Effector CD8-positive, alpha-beta T cell (primary cell): ENCODE data around the gene DENR.
"Not testable (repeated sequence)": the region's sequence is repeated elsewhere in the genome, so short reads cannot be mapped to it uniquely, and the experiment has no call there.

Experiments used
- DNase-seq: peaks from one replicate; lab custom pipeline; 2025; lab: John Stamatoyannopoulos, UW
- total RNA-seq, 4 experiments: gene quantifications; one replicate each; lab custom pipeline; 2026; lab: John Stamatoyannopoulos, UW

DENR gene, protein sequence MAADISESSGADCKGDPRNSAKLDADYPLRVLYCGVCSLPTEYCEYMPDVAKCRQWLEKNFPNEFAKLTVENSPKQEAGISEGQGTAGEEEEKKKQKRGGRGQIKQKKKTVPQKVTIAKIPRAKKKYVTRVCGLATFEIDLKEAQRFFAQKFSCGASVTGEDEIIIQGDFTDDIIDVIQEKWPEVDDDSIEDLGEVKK
- total RNA-seq, result 65.4 to 83.8 (median 70.0) reads per million in 4 experiments

DNA sequence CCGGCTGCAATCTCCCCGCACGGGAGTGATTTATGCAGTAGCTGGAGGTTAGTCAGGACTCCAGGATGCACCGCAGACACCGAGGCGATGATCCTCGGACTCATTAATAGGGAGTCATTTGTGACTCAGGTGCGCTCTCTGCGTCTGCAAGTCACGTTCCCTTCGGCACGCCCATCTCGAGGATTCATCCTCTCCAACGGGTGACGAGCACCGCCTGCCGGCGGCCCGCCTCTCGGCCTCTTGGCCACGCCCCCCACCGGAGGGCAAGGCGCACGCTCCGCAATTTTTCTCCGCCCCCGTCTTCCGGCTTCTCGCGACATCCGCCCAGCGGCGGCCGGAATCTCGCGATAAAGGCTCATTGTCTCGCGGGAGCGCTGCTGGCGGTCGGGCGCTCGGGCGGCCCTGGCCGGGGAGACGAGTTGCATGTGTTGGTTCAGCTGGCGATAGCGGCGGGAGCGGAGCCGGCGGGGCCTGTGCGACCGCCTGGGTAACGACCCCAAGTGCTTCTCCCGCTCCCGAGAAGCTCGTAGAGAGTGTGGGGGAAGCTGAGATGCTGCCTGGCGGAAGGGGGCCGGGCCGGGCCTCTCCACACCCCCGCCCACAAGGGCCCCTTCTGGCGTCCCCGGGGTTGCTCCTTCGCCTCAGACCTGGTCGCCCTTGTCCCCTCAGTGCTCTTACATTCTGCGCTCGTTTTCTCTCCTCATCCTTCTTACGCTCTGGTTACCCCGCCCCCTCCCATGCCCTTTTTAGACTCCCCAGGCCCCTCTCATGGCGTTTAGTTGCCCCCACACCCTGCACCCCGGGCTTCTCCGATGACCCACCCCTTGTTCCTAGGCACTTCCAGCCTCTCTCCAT, at the start of gene DENR:
DENR (plus strand) TSS at position 361 of the 855 bp plus-strand sequence. CDS start 878 bp downstream, outside the sequence.
- peak; percentile 99 for DNase-seq

DNA sequence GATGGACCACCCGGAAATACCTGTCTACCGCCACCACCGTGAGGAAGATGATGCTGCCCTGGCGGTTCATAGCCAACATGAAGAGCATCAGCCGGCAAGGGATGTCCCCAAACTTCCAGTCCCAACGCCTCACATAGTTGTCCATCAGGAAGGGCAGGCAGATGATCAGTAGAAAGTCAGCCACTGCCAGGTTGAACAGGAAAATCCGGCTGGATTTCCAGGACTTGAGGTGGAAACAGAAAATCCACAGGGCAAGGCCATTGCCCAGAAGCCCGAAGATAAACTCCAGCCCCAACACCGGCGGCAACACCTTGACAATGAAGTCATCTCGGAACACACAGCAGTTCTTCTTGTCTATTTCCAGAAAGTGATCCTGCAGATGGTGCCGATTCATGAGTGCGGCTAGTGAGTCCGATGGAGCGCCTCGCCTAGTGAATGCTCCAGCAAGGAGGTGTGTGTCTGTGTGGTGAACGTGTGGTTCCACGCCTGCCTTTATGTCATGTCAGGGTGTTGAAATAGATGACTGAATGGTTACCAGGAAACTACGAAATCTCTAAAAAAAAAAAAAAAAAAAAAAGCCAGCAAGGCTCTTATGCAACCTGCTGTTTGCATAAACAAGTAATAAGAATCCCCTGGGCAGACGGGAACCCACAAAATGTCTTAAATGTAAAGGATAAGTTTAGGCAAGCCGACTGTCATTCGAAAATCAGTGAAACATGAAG, 49.6 kb upstream of the DENR start, which contains the start of gene HCAR2:
HCAR2 (minus strand) TSS at position 468 of the 722 bp plus-strand sequence; CDS start at position 394, 74 bp downstream.
- DNase-seq, result not testable (repeated sequence)

DNA sequence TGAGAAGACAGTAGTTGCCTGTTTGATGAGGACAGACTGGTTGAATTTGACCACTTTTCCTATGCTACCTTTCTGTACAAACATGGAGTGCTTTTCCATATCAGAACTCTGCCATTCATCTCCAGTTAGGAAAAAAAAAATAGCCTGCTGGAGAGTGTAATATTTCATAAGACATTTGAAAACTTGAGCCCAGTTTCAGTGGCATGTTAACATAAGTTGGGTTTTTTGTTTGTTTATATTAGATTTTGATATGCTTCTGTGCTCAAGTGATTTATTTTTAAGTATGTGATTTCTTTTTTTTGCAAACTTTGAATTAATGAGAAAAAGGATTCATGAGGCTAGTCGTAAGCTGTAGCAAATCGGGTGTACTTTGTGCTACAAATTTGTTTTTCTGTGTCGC, 48.8 kb upstream of the DENR start:
- not testable (repeated sequence) for DNase-seq

DNA sequence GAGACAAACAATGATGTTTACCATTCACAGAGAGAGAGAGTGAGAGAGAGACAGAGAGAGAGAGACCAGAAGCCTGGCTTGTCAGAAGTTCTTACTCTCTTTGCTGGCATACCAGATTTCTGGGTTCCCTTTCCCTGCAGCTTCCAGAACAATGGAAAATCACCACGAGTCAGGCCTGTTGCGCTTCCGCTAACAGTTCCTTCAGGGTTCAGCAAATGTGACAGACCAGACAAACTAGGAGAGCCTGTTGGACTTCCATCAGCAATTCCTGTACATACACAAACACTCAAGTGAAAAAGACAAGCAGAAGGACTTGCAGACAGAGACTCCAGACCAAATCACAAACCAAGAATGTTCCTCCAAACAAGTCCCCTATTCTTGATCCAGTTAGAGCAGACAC, 43.3 kb upstream of the DENR start:
- not testable (repeated sequence) for DNase-seq

DNA sequence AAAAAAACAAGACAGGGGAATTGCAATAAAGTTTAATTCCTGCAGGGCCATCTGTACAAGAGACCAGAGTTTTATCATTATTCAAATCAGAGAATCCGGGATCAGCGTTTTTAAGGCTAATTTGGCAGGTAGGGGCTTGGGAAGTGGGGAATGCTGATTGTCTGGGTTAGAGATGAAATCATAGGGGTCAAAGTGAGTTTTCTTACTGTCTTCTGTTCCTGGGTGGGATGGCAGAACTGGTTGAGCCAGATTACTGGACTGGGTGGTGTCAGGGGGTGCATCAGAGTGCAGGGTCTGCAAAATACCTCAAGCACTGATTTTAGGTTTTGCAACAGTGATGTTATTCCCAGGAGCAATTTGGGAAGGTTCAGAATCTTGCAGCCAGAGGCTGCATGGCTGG, 42.3 kb upstream of the DENR start:
- DNase-seq, result not testable (repeated sequence)

DNA sequence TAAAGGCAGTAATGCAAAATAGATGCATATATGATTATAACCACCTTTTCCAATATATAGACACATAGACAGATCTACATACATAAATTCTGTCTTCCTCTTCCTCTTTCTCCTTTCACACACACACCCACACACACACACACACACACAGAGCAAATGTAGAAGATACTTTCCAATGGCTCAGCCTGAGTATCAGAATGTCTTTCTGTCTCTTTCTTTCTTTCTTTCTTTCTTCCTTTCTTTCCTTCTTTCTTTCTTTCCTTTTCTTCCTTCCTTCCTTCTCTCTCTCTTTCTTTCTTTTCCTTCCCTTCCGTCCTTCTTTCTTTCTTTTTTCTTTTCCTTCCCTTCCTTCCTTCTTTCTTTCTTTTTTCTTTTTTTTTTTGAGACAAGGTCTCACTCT, 41.4 kb upstream of the DENR start:
- not testable (repeated sequence) for DNase-seq

DNA sequence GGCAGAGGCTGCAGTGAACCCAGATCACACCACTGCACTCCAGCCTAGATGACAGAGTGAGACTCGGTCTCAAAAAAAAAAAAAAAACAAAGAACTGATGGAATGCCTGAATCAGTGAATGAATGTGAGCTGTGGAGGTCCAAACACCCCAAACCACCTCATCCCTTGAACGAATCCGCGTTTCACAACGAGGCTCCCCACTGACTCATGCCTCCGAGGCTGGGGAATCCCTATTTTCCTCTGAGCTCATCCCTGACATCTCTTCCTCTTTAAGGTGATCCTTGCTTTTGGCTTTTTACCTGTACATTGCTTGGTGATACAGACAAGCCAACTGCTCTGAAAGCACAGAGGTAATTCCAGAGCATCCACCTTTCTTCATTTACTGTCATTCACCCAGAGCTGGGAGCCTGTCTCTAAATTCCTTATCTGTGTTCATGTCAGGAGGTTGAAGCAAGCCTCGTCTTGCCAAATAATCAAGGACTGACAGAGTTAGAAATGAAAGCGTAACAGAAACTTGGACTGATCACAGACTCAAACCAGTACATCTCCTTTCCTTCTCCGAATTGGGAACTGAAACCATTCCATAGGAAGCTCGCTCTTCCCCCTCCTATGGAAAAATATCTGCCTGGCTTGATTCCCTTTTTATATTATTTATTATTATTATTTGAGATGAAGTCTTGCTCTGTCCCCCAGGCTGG, 39.0 kb upstream of the DENR start:
- not testable (repeated sequence) for DNase-seq

DNA sequence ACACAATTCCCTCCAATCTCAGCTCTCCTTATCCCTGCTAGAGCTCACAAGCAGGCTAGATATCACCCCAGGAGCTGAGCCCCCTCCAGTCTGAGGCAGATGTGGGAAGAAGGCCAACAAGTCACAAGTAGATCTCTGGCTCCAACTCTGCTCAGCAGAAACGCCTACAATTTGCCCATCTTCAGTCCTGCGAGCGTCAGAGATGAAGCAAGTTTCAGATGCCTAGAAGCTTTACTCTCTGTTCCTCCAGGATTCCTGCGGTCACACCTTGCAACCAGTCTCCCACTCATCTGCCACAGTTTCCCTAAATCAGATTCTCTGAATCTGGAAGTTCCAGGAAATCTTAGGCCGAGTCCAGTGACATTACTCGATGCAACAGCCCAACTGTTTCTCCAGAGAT, 37.4 kb upstream of the DENR start:
- DNase-seq, result not testable (repeated sequence)

DNA sequence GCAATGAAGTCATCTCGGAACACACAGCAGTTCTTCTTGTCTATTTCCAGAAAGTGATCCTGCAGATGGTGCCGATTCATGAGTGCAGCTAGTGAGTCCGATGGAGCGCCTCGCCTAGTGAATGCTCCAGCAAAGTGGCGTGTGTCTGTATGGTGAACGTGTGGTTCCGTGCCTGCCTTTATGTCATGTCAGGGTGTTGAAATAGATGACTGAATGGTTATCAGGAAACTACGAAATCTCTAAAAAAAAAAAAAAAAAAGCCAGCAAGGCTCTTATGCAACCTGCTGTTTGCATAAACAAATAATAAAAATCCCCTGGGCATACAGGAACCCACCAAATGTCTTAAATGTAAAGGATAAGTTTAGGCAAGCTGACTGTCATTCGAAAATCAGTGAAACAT, 36.0 kb upstream of the DENR start, which contains the start of gene HCAR3:
HCAR3 (minus strand) TSS at position 154 of the 400 bp plus-strand sequence; CDS start at position 80, 74 bp downstream.
- DNase-seq, result not testable (repeated sequence)

DNA sequence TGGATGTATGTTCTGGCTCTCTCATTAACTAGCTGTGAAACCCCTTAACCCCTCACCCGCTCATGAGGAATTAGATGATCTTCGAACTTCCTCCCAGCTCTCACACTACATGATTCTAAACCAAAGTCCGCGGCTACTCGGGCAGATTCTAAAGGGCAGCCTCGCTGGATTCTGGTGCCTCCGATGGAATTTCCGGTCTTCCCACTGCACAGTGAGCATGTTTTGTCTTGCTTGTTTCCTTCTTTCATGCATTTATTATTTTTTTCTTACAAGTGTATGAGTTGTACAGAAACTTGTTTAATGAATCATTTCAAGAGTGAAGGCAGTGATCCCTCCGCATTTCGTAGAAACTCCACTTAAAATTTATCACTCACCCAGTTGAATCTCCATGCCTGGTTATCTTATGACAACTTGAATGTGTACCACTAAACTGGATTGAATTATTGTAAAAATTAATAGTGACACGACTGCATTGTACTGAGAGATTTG, 31.5 kb upstream of the DENR start:
- no peak for DNase-seq

DNA sequence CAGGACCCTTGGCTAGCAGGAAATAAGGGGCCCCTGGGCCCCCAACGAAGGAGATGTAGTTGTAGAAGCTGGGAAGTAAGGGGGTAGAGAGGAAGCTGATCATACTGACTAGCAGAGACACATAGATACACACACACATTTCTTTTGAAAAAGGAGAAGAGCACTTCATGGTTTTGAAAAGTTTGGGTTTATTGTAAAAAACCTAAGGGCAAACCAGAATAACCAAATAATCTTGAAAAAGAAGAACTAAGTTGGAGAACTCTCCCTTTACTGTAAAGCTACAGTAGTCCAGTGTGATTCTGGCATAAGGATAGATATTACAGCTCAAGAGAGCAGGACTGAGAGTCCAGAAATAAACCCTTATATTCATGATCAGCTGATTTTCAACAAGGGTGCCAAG, 30.2 kb upstream of the DENR start:
- no peak for DNase-seq

DNA sequence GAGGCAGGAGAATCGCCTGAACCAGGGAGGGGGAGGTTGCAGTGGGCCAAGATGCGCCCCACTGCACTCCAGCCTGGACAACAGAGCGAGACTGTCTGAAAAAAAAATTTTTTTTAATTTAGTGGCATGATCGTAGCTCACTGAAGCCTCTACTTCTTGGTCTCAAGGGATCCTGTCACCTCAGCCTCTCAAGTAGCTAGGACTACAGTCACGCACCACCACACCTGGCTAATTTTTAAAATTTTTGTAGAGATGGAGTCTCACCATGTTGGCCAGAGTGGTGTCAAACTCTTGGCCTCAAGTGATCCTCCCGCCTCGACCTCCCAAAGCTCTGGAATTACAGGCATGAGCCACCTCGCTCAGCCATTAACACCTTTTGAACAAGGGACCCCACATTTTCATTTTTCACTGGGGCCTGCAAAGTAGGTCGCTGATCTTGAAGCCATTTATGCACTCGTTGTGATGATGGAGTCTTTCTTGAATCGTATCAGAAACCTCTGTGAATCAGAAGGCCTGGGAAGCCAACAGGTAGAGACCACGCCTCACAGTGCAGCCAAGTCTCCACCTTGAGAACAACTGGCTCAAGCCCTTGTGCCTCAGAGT, 27.9 kb upstream of the DENR start:
- no peak for DNase-seq

DNA sequence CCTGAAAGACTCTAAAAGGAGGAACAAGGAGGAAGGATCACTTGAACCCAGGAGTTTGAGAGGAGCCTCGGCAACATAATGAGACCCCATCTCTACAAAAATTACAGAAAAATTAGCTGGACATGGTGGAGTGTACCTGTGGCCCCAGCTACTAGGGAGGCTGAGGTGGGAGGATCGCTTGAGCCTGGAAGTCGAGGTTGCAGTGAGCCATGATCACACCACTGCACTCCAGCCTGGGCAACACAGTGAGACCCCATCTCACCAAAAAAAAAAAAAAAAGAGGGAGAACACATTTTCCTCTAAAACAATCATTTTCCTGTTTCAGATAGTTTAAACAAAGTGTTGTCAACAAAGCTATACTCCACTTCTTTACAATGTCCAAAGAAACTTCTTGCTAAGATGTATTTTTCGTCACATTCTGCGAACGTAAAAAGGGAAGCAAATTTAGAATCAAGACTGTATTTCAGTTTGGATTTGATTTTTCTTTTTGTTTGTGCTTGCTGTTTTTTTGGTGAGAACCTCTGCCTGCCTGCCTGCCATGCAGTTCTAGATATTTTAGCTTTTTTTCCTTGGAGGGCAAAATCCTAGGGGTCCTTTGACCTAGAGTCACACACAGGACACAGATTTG, 27.1 kb upstream of the DENR start:
- DNase-seq, result no peak

DNA sequence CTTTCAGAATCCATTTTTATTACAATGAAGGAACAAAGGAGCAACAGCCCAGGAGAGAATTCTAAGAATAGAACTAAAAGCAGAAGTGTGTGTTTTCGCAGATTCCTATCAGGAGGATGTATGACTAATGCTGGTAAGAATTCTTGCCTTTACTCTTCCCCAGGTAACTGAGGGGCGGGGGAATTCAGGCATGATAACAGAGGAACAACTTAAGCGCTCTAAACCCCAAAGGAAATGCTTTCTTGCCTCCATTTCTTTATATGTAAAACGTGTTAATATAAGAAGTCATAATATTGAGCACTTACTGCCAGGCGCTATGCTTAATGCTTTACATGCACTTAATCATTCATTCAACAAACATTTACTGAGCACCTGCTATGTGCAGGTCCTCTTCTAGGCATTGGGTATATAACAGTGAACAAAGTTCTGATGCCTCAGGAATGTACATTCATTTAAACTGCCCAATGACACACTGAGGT, 26.5 kb upstream of the DENR start:
- no peak for DNase-seq

DNA sequence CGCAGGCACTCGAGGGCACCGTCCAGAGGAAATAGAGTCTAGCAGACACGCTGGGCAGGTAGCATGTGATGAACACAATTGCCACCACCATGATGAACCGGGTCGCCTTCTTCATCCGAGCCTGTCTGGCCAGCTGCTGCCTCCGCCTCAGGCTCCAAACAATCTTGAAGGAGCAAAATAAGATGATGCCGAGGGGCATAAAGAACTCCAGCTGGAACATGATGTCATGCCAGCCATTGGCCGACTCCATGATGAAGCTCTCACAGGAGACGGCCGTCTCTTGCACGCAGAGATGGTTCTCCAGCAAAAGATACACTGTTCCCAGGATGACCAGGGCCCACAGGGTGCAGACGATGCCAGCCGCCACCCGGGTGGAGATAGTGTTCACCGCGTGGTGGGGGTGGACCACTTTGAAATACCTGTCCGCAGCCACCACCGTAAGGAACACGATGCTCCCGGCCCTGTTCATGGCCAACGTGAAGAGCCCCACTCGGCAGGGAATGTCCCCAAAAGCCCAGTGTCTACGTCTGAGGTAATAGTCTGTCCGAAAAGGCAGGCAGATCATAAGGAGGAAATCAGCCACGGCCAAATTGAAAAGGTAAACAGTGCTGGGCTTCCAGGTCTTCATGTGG, 22.9 kb upstream of the DENR start:
- DNase-seq, result no peak

DNA sequence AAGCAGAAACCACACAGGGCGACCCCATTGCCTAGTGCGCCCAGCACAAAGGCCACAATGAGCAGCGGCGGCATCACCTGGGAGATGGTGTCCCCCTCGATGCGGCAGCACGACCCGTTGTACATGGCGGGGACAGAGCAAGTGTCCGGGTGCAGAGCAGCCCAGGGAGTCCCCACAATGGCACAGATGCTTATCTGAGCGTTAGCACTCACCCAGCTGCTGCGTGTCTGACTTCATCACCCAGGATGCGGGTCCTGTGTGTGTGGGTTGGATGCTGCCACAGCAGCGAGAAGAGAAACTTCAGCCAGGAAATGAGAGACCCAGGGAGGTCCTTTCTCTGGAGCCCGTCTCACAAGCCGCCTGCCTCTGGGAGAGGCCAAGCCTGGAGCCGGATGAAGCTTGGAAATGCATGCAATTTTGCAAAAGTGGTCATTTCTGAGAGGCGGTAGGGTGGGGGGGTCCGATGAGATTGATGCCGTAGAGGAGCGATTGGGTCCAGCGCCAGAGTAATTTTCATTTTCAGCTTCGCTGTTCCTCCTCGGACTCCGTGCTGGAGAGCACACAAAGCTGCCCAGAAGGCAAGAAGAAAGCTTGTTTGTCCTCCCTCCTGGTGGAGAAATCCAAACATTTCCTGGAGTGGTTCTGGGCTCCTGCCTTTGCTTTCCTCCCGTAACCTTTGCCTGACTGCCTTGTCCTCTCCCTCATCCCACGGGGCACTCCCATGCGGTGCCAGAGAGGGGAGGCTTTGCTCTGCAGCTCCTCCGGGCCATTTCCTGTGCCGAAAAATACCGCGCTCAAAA, 22.2 kb upstream of the DENR start, which contains the start of gene HCAR1:
HCAR1 (minus strand) TSS at position 630 of the 800 bp plus-strand sequence; CDS start at position 125, 505 bp downstream.
- DNase-seq, result no peak

DNA sequence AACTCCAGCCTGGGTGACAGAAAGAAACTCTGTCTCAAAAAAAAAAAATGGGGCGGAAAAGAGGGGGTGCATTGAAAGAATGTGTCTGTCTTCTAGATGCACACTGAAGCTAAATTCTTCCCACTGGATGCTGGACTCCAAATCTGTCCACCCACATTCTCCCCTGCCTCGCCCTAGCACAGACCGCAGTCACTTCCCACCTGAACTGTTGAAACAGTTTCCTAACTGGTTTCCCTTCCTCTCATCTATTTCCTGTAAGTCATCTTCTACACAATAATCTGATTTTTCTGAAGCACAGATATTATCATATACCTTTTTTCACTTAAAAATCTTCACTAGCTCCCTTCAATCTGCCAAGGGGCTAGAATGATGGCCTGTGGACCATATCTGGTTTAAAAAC, 20.5 kb upstream of the DENR start:
- no peak for DNase-seq

DNA sequence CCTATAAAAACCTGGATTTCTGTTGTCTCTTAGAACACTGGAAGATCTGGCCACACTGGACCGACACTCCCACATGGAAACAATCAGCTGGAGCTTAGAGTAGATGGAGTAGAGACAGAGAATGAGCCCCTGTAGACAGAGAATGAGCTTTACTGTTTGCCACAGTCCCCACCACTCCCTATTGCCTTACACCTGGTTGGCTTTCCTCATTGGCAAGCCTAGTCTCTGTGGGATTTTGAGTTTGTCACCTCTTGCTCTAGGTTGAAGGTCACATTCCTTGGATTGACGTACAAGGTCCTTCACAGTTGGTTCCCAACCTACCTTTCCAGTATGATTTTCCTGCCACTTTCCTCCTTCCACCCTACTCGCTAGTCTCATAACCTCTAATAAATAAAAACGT, 20.0 kb upstream of the DENR start:
- DNase-seq, result no peak

DNA sequence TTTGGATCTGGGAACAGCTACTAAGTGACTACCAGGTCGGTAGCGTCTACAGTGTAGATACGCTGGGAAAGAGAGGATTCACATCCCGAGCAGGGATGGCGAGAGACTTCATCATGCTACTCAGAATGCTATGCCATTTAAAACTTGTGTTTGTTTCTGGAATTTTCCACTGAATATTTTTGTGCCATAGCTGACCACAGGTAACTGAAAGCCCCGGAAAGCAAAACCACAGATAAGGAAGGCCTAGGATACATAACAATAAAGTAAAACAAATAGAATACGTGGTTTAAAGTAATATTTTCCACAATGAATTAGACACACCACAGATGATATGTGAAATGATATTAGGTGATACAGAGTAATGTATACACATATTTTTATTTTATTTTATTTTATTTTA, 14.1 kb upstream of the DENR start:
- no peak for DNase-seq
